Measurements from ENCODE around the gene ZNF282.

The ZNF282 gene

GRCh38 chr7:149253665-149254064, 58.3 kb downstream of the ZNF282 start:
- no peaks in the 10 kb centered on the region for H3K79me2 ChIP-seq (ENCODE audit: insufficient read depth, low read depth)
- H4K20me1 ChIP-seq (ENCODE audit: insufficient read depth) = no peaks in the 10 kb centered on the region
- H3K4me2 ChIP-seq = no peak overlapping the region
- H3K36me3 ChIP-seq (ENCODE audit: insufficient read depth) = no peaks in the 10 kb centered on the region; the same call in 1 of the 2 replicates
- H3K27ac ChIP-seq = no peak overlapping the region
- H3K9ac ChIP-seq = no peak overlapping the region
- no peaks in the 10 kb centered on the region for H3K27me3 ChIP-seq (ENCODE audit: insufficient read depth, low read depth)
- no peaks in the 10 kb centered on the region for H3K4me1 ChIP-seq (ENCODE audit: low read depth, poor library complexity, severe bottlenecking)
- no peak overlapping the region for H3K4me3 ChIP-seq (IDR thresholded peaks at IDR 0.05; ENCODE audit: insufficient read depth, low read depth, low read length)
- TF ChIP-seq CTCF (conservative IDR thresholded peaks at IDR 0.05; ENCODE audit: low read depth, low read length) = no peak
- no peak overlapping the region for H2AFZ ChIP-seq (ENCODE audit: low read depth)

GRCh38 chr7:149254181-149254858, 59.0 kb downstream of the ZNF282 start:
- Histone ChIP-seq H3K27ac (no peak overlapping the region), H3K36me3 (ENCODE audit: insufficient read depth) (no peaks in the 10 kb centered on the region; the same call in 1 of the 2 replicates), H4K20me1 (ENCODE audit: insufficient read depth) (no peaks in the 10 kb centered on the region), H3K4me2 (no peak overlapping the region), H3K27me3 (ENCODE audit: insufficient read depth, low read depth) (no peaks in the 10 kb centered on the region), H3K4me3 (IDR thresholded peaks at IDR 0.05; ENCODE audit: insufficient read depth, low read depth, low read length) (no peak overlapping the region), H3K4me1 (ENCODE audit: low read depth, poor library complexity, severe bottlenecking) (no peaks in the 10 kb centered on the region), H3K9ac (no peak overlapping the region), H2AFZ (ENCODE audit: low read depth) (no peak overlapping the region), H3K79me2 (ENCODE audit: insufficient read depth, low read depth) (no peaks in the 10 kb centered on the region)
- no peak for TF ChIP-seq CTCF (conservative IDR thresholded peaks at IDR 0.05; ENCODE audit: low read depth, low read length)

GRCh38 chr7:149255174-149255573, 59.8 kb downstream of the ZNF282 start:
- no peaks in the 10 kb centered on the region for H3K27me3 ChIP-seq (ENCODE audit: insufficient read depth, low read depth)
- no peak for TF ChIP-seq CTCF (conservative IDR thresholded peaks at IDR 0.05; ENCODE audit: low read depth, low read length)
- H4K20me1 ChIP-seq (ENCODE audit: insufficient read depth) = no peaks in the 10 kb centered on the region
- no peak overlapping the region for H3K4me2 ChIP-seq
- H2AFZ ChIP-seq (ENCODE audit: low read depth) = no peak overlapping the region
- no peak overlapping the region for H3K27ac ChIP-seq
- H3K36me3 ChIP-seq (ENCODE audit: insufficient read depth) = no peaks in the 10 kb centered on the region; the same call in 1 of the 2 replicates
- no peaks in the 10 kb centered on the region for H3K79me2 ChIP-seq (ENCODE audit: insufficient read depth, low read depth)
- no peak overlapping the region for H3K9ac ChIP-seq
- no peaks in the 10 kb centered on the region for H3K4me1 ChIP-seq (ENCODE audit: low read depth, poor library complexity, severe bottlenecking)
- H3K4me3 ChIP-seq (IDR thresholded peaks at IDR 0.05; ENCODE audit: insufficient read depth, low read depth, low read length) = no peak overlapping the region

- peaks cover 12% of the 10 kb centered on the region for H3K4me1 ChIP-seq (ENCODE audit: low read depth, poor library complexity, severe bottlenecking)
- H3K79me2 ChIP-seq (ENCODE audit: insufficient read depth, low read depth) = no peaks in the 10 kb centered on the region
- no peaks in the 10 kb centered on the region for H3K27me3 ChIP-seq (ENCODE audit: insufficient read depth, low read depth)
- no peaks in the 10 kb centered on the region for H4K20me1 ChIP-seq (ENCODE audit: insufficient read depth)
- H3K36me3 ChIP-seq (ENCODE audit: insufficient read depth) = no peaks in the 10 kb centered on the region; the same call in 1 of the 2 replicates
- TF ChIP-seq CTCF (conservative IDR thresholded peaks at IDR 0.05; ENCODE audit: low read depth, low read length) = no peak
- H3K4me3 ChIP-seq (IDR thresholded peaks at IDR 0.05; ENCODE audit: insufficient read depth, low read depth, low read length) = no peak overlapping the region
- H3K4me2 ChIP-seq = no peak overlapping the region
- H3K27ac ChIP-seq = no peak overlapping the region
- H2AFZ ChIP-seq (ENCODE audit: low read depth) = no peak overlapping the region
- H3K9ac ChIP-seq = no peak overlapping the region
Observed at GRCh38 chr7:149256568-149256967, 61.2 kb downstream of the ZNF282 start.

Data from KMS-11 (cell line).